Spleen (tissue), 7 donors: ENCODE measurements around the gene LRRC8E.

ENCODE experiments used
- CTCF ChIP-seq, 11 experiments: fragments of 200-600 bp in 7 of 11; fragments of 450-650 bp in 4 of 11; sonication (generic) in 4 of 11; IDR thresholded peaks in 8 of 11; conservative IDR thresholded peaks in 3 of 11; 1 replicate in 7 of 11; 2 replicates in 4 of 11; pipeline versions ENCODE4 v1.4.0 to v1.8.0; 2016 to 2021; ENCODE audit warnings: antibody characterized with exemption in 11 of 11, inconsistent platforms in 4 of 11, mild to moderate bottlenecking in 1 of 11
- POLR2A ChIP-seq, 3 donors: fragments of 450-650 bp; IDR thresholded peaks; one replicate each; pipeline ENCODE4 v1.5.1; 2017; ENCODE audit warnings: antibody characterized with exemption in 3 of 3, mild to moderate bottlenecking in 1 of 3
- donor health status: DM: no; HTN: no; CAD: no; lungs with moderate emphysema.
- donor health status: DM: no; HTN: no; CAD: no.
- donor health status: DM: no; HTN: no; CAD: no.

- TF ChIP-seq CTCF (IDR thresholded peaks at IDR 0.05 in 8 of 11, conservative IDR thresholded peaks at IDR 0.05 in 3 of 11) = no peak
- TF ChIP-seq POLR2A (IDR thresholded peaks at IDR 0.05) = no peak
These were observed 40.6 kb upstream of the LRRC8E start for GRCh38 chr19:7847664-7848063.
